GM18499 (cell line): ENCODE data around the gene TENM4.
"Not testable (repeated sequence)": the region's sequence is repeated elsewhere in the genome, so short reads cannot be mapped to it uniquely, and the experiment has no call there.

Source experiments
- ATAC-seq: cut with Tn5 transposase; IDR thresholded peaks from one replicate; pipeline ENCODE4 v1.9.1; 2021; ENCODE audit warnings: moderate number of reproducible peaks; ENCODE audit not compliant: insufficient read depth, unreplicated experiment

Gene TENM4

DNA sequence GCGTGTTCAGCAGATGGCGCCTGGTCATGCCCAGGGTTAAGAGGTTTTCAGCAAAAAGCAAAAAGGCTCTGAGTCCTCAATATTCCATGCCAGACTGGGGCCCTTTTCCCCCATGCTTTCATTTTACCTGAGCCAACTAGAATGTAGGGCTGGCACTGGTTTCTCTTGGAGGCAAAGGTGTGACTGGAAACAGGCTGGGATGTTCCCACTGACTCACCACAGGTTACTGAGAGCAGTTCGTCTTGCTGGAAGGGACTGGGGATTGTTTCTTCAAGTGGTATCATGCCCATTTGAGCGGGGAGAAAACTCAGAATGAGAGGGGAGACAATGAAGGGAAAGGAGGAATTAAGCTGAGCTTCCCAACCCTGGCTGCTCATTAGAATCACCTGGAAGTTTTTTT is 243.9 kb downstream of the TENM4 start:
- no peak for ATAC-seq

- no peak for ATAC-seq
These were observed 245.6 kb downstream of the TENM4 start for GRCh38 chr11:79195209-79195608.

GRCh38 chr11:79193663-79194310 is 247.0 kb downstream of the TENM4 start:
- ATAC-seq, result no peak

- ATAC-seq, result no peak
These were observed 248.0 kb downstream of the TENM4 start for GRCh38 chr11:79192836-79193235.

GRCh38 chr11:79191716-79192115 is 249.1 kb downstream of the TENM4 start:
- not testable (repeated sequence) for ATAC-seq

- ATAC-seq, result not testable (repeated sequence)
These were observed 250.3 kb downstream of the TENM4 start for GRCh38 chr11:79190553-79190952.

DNA sequence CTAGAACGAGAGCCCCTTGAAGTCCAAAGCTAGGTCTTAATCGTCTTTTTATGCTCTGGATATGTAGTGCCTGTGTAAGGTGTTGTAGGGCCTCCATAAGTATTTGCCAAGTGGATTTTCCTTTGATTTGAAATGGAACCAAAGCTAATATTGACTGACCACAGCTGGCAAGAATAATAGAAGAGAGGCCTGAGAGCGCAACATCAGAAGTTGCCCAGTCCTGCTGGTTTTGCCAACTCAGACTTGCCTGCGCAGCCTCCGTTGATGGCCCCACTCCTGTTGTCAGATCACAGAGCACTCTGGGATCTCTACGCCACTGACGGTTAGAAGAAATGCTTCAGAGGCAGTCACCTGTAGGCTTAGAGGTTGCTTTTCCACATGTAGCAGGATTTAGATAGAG is 251.2 kb downstream of the TENM4 start:
- no peak for ATAC-seq

- ATAC-seq, result no peak
These were observed 251.8 kb downstream of the TENM4 start for GRCh38 chr11:79189055-79189454.

- no peak for ATAC-seq
These were observed 254.2 kb downstream of the TENM4 start for GRCh38 chr11:79186669-79187068.

DNA sequence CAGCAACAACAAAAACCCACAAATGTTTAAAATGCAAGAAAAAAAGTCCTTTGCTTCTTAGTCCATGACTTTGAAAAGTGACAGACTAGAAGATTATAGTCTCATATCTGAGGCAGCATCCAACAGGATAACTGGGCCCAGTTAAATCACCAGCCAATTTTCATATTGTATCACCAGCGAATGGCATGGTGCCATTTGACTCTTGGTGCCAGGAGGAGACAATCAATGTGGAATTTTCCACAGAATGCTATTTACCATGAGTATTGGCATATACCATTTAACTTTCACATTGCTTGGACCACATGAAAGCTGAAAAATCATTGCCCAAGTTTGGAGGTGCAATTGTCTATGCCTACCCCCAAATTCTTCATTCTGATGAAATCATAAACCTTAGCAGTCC is 255.5 kb downstream of the TENM4 start:
- ATAC-seq, result no peak

DNA sequence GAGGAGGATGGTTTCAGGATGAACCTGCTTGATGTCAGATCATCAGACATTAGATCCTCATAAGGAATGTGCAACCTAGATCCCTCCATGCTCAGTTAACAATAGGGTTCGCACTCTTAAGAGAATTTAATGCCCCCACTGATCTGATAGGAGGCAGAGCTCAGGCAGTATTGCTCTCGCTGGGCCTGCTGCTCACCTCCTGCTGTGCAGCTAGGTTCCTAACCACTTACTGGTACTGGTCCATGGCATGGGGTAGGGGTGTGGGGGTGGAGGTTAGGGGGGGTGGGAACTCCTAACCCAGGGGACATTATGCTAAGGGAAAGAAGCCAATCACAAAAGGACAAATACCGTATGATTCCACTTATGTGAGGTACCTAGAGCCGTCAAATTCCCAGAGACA is 256.5 kb downstream of the TENM4 start:
- ATAC-seq, result no peak

DNA sequence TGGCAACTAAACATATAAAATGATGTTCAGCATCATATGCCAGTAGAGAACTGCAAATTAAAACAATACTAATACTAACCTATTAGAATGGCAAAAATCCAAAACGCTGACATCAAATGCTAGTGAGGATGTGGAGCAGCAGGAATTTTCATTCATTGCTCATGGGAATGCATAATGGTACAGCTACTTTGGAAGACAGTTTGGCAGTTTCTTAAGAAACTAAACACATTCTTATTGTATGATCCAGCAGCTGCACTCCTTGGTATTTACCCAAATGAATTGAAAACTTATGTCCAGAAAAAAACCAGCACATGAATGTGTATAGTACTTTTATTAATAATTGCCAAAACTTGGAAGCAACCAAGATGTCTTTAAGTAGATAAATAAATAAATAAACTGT is 258.0 kb downstream of the TENM4 start:
- ATAC-seq, result no peak

GRCh38 chr11:79179087-79179486 is 261.7 kb downstream of the TENM4 start:
- no peak for ATAC-seq

DNA sequence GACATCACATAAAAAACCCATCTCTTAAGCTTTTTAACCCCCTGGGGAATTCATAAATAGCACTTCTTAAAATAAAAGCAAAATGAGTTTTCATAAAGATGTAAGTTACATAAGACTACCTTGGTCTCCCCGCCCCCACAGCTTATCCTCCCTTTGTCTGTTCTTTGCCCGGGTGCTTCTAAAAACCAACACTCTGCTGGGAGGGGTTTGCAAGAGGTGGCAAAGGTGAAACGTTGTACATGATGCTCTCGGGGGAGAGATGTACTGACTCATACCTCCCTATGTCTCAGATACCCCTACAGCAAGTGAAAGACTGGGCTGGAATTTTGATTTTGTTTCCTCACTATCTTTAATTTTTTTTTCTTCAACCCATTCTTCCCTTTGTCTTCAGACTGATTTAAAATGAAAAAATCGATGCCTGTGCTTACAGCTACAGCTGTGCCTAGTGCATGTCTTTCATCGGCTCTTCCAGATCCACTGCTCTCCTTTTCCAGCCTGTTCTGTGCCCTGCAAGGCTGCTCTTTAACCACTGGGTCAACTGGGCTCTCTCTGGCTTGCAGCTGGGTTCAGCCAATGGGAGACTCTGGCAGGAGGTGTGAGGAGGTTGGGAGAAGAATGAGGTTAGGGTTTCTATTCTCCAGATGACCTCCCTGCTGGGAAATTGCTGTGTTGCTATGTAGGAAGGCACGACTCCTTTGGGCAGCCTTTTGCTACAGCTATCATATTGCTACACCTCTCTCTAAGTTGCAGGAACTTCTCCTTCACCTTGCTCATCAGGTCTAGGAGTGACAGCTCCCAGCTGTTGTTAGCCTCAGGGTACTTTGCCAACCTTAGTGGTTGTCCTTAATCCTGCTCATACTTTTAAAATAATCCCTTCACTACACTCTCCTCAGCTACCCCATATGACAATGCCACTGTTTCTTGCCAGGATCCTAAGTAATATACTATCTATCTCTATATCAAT is 266.5 kb downstream of the TENM4 start:
- ATAC-seq, result no peak

GRCh38 chr11:79173615-79174014 is 267.2 kb downstream of the TENM4 start:
- ATAC-seq, result no peak

- ATAC-seq, result no peak
These were observed 270.5 kb downstream of the TENM4 start for GRCh38 chr11:79170321-79170720.

DNA sequence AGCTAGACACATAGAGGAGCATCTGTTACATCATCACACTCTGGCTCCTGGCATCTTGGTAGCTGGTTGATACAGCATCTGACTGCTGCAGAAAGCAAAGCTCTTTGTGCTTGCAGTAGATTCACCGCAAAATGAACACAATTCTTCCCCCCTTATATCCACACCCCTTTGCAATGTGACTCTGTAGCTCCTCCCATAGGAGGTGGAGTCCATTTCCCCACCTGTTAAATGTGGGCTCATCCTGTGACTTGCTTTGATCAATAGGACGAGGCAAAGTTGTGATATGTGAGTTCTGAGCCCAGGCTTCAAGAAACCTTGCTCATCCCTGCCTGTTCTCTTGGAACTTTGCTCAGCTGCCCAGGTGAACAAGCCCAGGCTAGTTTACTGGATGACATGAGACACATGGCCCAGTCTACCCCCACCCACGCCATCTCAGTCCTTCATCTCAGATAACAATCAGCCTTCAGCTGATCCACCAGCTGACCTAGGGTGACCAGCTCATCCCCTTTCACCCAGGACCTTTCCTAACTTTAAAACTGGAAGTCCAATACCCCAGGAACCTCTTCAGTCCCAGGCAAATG is 272.2 kb downstream of the TENM4 start:
- no peak for ATAC-seq

- no peak for ATAC-seq
These were observed 273.2 kb downstream of the TENM4 start for GRCh38 chr11:79167510-79168188.

GRCh38 chr11:79165908-79166307 is 274.9 kb downstream of the TENM4 start:
- no peak for ATAC-seq

GRCh38 chr11:79160791-79161403 is 279.9 kb downstream of the TENM4 start:
- ATAC-seq, result no peak
